Activated B cell treated with CpG ODN at 0.5 μM for 24 hours (primary cell): Measurements from ENCODE around the gene MAN1B1. TPM values are rescaled to one million over a fixed set of nuclear protein-coding genes. Genes with fewer than 3 reads are reported as not detected.

Source experiments
- ATAC-seq: fragments of 200-7000 bp; cut with Tn5 transposase; one replicate; pipeline ENCODE4 v1.10.0; 2021; ENCODE audit warnings: low read depth, mild to moderate bottlenecking, moderate library complexity
- CTCF ChIA-PET: fragments of 350-600 bp; sonication (Branson Sonifier 250); formaldehyde crosslinking; loops from one replicate; lab custom pipeline; 2021; ENCODE audit warnings: antibody characterized with exemption; lab: Charles Lee
- POLR2A ChIA-PET: fragments of 350-600 bp; sonication (Branson Sonifier 250); formaldehyde crosslinking; loops from one replicate; lab custom pipeline; 2021; ENCODE audit warnings: antibody characterized with exemption; lab: Charles Lee
- DNase-seq: peaks from one replicate; pipeline ENCODE4 v3.0.0; 2022
- H3K27ac Mint-ChIP-seq: one replicate; pipeline ENCODE4 v1.8.0; 2020; ENCODE audit warnings: mixed read lengths
- H3K27me3 Mint-ChIP-seq: one replicate; pipeline ENCODE4 v1.8.0; 2021; ENCODE audit warnings: mixed read lengths
- H3K36me3 Mint-ChIP-seq: one replicate; pipeline ENCODE4 v1.8.0; 2021; ENCODE audit warnings: low read depth, mixed read lengths
- H3K4me1 Mint-ChIP-seq: one replicate; pipeline ENCODE4 v1.8.0; 2021; ENCODE audit warnings: mixed read lengths
- H3K4me3 Mint-ChIP-seq: one replicate; pipeline ENCODE4 v1.8.0; 2020; ENCODE audit warnings: mild to moderate bottlenecking, mixed read lengths
- H3K9me3 Mint-ChIP-seq: one replicate; pipeline ENCODE4 v1.8.0; 2020; ENCODE audit warnings: mixed read lengths
- CTCF ChIP-seq: fragments of 200-600 bp; IDR thresholded peaks from one replicate; pipeline ENCODE4 v1.8.0; 2022; ENCODE audit warnings: antibody characterized with exemption, mild to moderate bottlenecking
- intact Hi-C: fragments of 100-400 bp; cut with micrococcal nuclease; formaldehyde crosslinking; loops from one replicate; pipeline ENCODE4 v1.15.1; 2024
- total RNA-seq: library from RNA; stranded (reverse); gene quantifications from 2 replicates; pipeline ENCODE4 v1.2.3, GENCODE V29; 2022

MAN1B1 gene
- total RNA-seq, 1 donor from 2014 or later = 37.7 TPM

GRCh38 chr9:137143459-137143858 lies 56.7 kb downstream of the MAN1B1 start:
- CTCF ChIA-PET = no interaction called here
- H3K9me3 Mint-ChIP-seq = no peaks in the 10 kb centered on the region
- no peak for TF ChIP-seq CTCF
- peaks cover 41% of the 10 kb centered on the region for H3K27me3 Mint-ChIP-seq
- ATAC-seq (no peak), DNase-seq (no peak)
- POLR2A ChIA-PET = no interaction called here
- no peaks in the 10 kb centered on the region for H3K36me3 Mint-ChIP-seq
- peaks cover 1% of the 10 kb centered on the region for H3K4me1 Mint-ChIP-seq
- no peak overlapping the region for H3K27ac Mint-ChIP-seq
- intact Hi-C loops = no loop called here
- H3K4me3 Mint-ChIP-seq = no peak overlapping the region

DNA sequence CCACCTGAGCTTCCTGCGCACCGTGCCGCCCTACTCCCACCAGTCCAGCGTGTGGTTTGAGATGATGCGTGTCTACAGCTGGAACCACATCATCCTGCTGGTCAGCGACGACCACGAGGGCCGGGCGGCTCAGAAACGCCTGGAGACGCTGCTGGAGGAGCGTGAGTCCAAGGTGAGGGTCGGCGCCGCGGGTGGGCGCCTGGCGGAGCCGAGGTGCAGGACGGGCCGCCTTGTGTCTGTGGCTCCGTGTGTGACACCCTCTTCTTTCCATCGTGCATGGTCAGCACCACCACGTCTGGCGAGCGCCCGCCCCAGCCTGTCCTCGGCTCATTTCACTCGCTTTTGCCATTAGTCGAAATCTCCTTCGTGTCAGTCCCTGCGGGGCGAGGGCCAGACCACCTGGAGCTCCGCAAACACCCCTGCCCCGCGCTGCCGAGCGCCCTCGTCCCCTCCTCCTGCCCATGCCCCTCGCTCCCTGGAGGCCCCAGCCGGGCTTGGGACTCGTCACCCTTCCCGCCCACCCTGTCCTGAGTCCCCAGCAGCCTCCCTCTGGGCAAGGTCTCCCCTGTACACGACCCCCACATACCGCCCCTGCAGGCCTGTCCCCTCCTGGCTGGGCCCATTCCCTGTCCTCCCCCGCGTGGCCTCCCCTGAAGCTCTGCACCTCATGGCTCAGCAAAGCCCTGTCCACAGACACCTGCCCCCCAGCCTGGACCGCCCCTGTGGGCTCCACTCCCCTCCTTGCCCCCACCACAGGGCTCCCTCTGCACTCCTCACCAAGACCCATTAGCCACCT lies 59.1 kb downstream of the MAN1B1 start:
- CTCF ChIA-PET = no interaction called here
- intact Hi-C loops = no loop called here

GRCh38 chr9:137146527-137146918 lies 59.7 kb downstream of the MAN1B1 start:
- Mint-ChIP-seq H3K4me1 (peaks cover 8% of the 10 kb centered on the region), H3K4me3 (no peak overlapping the region), H3K9me3 (no peaks in the 10 kb centered on the region), H3K27ac (no peak overlapping the region), H3K36me3 (no peaks in the 10 kb centered on the region), H3K27me3 (peaks cover 26% of the 10 kb centered on the region)
- intact Hi-C loops = no loop called here
- ATAC-seq = no peak
- no peak for DNase-seq
- ChIA-PET POLR2A (no interaction called here), CTCF (no interaction called here)
- TF ChIP-seq CTCF = no peak

More for the DNA sequence above, 59.1 kb downstream of the MAN1B1 start:
- Mint-ChIP-seq H3K27ac (no peak overlapping the region), H3K27me3 (peaks cover 27% of the 10 kb centered on the region), H3K36me3 (no peaks in the 10 kb centered on the region), H3K9me3 (no peaks in the 10 kb centered on the region), H3K4me1 (peaks cover 2% of the 10 kb centered on the region), H3K4me3 (no peak overlapping the region)
- POLR2A ChIA-PET = no interaction called here
- no peak for TF ChIP-seq CTCF
- DNase-seq (no peak), ATAC-seq (no peak)

DNA sequence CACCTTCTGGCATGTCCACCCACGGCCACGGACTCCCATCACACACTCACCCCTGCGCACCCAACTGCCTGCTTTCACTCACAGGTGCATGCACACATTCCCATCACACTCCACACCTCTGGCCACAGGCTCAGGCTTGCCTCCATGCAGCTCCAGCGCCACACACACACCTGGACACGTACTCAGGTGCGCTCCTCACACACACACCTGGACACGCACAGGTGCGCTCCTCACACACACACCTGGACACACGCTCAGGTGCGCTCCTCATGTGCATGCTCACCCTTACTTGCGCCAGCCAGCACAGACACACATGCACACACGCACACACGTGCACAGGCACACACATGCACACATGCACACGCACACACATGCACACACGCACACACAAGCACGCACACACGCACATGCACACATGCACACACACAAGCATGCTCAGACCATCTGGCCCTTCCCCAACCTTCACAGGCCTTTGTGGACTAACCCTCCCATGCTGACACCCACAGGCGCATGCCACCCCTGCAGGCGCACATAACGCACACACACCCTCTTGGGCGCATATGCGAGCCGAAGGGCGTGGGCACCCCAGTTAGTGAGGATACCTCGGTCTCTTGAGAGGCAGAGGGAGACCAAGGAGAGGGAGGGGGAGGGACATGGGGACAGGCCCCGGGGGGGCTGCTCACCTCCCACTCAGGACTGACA lies 60.5 kb downstream of the MAN1B1 start:
- DNase-seq = no peak
- no peak for ATAC-seq
- ChIA-PET CTCF (no interaction called here), POLR2A (interaction anchor here (1.2 kb wide), 1 partner anchor 10 kb away, joined by 3 read pairs; no protein-coding TSS in a partner anchor)
- peaks cover 21% of the 10 kb centered on the region for H3K27me3 Mint-ChIP-seq
- H3K4me1 Mint-ChIP-seq = peaks cover 14% of the 10 kb centered on the region
- intact Hi-C loops = no loop called here
- no peak overlapping the region for H3K27ac Mint-ChIP-seq
- H3K4me3 Mint-ChIP-seq = no peak overlapping the region
- no peaks in the 10 kb centered on the region for H3K9me3 Mint-ChIP-seq
- no peak for TF ChIP-seq CTCF
- H3K36me3 Mint-ChIP-seq = no peaks in the 10 kb centered on the region

DNA sequence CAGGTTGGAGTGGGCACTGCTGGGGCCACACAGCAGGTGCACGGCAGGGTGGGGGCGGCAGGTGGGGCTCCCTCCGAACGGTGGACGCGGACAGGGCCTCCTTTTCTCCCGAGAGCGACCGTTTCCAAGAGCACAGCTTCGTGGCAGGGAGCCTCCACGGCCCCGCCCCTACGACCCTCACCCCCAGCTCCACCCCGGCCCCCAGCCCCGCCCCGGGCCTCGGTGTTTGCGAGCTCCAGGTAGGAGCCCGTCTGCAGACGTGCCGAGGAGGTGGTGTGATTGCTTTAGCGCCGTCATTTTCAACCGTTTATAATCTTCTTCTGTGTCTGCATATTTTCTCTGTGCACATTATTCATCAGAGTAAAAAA lies 61.0 kb downstream of the MAN1B1 start:
- TF ChIP-seq CTCF = no peak
- POLR2A ChIA-PET = interaction anchor here (1.2 kb wide), 1 partner anchor 11 kb away, joined by 3 read pairs; no protein-coding TSS in a partner anchor
- intact Hi-C loops = no loop called here
- CTCF ChIA-PET = no interaction called here
- Mint-ChIP-seq H3K9me3 (no peaks in the 10 kb centered on the region), H3K27me3 (peaks cover 17% of the 10 kb centered on the region), H3K4me1 (peaks cover 14% of the 10 kb centered on the region), H3K36me3 (no peaks in the 10 kb centered on the region), H3K4me3 (no peak overlapping the region), H3K27ac (no peak overlapping the region)
- ATAC-seq = no peak
- no peak for DNase-seq
